ENCODE measurements around the gene HDDC3. TPM values are rescaled to one million over a fixed set of nuclear protein-coding genes. Genes with fewer than 3 reads are reported as not detected.

The HDDC3 gene
- total and polyA plus RNA-seq, 9 of the 15 experiments (the other 6 are each of a cell fraction or from before 2014, with no cell fraction given), result 14.9 to 55.8 (median 36.9) TPM

- no peak for TF ChIP-seq ZNF407 (IDR thresholded peaks at IDR 0.05; ENCODE audit: low read depth)
- no peak for TF ChIP-seq SAFB (IDR thresholded peaks at IDR 0.05; ENCODE audit: borderline replicate concordance, low read depth, low read length)
- no peak for TF ChIP-seq BRD9 (IDR thresholded peaks at IDR 0.05; ENCODE audit: low read depth, partially characterized antibody)
- no peak for TF ChIP-seq OTX1 (CRISPR knock-in tag; IDR thresholded peaks at IDR 0.05)
- TF ChIP-seq, protein P1, sequence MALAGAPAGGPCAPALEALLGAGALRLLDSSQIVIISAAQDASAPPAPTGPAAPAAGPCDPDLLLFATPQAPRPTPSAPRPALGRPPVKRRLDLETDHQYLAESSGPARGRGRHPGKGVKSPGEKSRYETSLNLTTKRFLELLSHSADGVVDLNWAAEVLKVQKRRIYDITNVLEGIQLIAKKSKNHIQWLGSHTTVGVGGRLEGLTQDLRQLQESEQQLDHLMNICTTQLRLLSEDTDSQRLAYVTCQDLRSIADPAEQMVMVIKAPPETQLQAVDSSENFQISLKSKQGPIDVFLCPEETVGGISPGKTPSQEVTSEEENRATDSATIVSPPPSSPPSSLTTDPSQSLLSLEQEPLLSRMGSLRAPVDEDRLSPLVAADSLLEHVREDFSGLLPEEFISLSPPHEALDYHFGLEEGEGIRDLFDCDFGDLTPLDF (CRISPR knock-in tag; IDR thresholded peaks at IDR 0.05), result no peak
- 0 out of 2 replicates have a peak, but pooled peaks have one; percentile 19 for TF ChIP-seq POLR2AphosphoS5 (IDR thresholded peaks at IDR 0.05; ENCODE audit: control insufficient read depth, insufficient read depth, low read depth, low read length)
- TF ChIP-seq ARID1B (IDR thresholded peaks at IDR 0.05), result no peak
- no peak for TF ChIP-seq ZKSCAN3 (CRISPR knock-in tag; IDR thresholded peaks at IDR 0.05)
- TF ChIP-seq ZNF316 (IDR thresholded peaks at IDR 0.05), result no peak
- no peak for TF ChIP-seq HDAC1 (IDR thresholded peaks at IDR 0.05)
Measured at GRCh38 chr15:90905306-90906180, 26.8 kb downstream of the HDDC3 start (continued).
